NCI-H187 treated with DMSO at 0.1 percent for 48 hours (cell line): ENCODE measurements around the gene KRTAP5-6.

Experiments
- DNase-seq: peaks from one replicate; lab custom pipeline; 2025; lab: John Stamatoyannopoulos, UW

Gene KRTAP5-6

GRCh38 chr11:1733716-1734640 lies 37.0 kb downstream of the KRTAP5-6 start:
- no peak for DNase-seq

- DNase-seq, result no peak
Observed at GRCh38 chr11:1734641-1735081, 37.7 kb downstream of the KRTAP5-6 start.

GRCh38 chr11:1735271-1735670 lies 38.3 kb downstream of the KRTAP5-6 start:
- no peak for DNase-seq

- DNase-seq, result no peak
Observed at GRCh38 chr11:1736447-1736992, 39.5 kb downstream of the KRTAP5-6 start.

- DNase-seq, result no peak
Observed at GRCh38 chr11:1737080-1737757, 40.2 kb downstream of the KRTAP5-6 start.

- no peak for DNase-seq
Observed at GRCh38 chr11:1738380-1738779, 41.4 kb downstream of the KRTAP5-6 start.

- DNase-seq, result no peak
Observed at GRCh38 chr11:1739576-1739975, 42.6 kb downstream of the KRTAP5-6 start.

GRCh38 chr11:1740786-1741530 lies 44.0 kb downstream of the KRTAP5-6 start:
- no peak for DNase-seq

GRCh38 chr11:1741741-1742140 lies 44.7 kb downstream of the KRTAP5-6 start:
- DNase-seq, result no peak

- no peak for DNase-seq
Observed at GRCh38 chr11:1742371-1742770, 45.4 kb downstream of the KRTAP5-6 start.

GRCh38 chr11:1742869-1743584 lies 46.0 kb downstream of the KRTAP5-6 start:
- no peak for DNase-seq

- no peak for DNase-seq
Observed at GRCh38 chr11:1743585-1744136, 46.7 kb downstream of the KRTAP5-6 start.

GRCh38 chr11:1744137-1744886 lies 47.3 kb downstream of the KRTAP5-6 start:
- no peak for DNase-seq

- DNase-seq, result no peak
Observed at GRCh38 chr11:1744891-1745700, 48.1 kb downstream of the KRTAP5-6 start.

- no peak for DNase-seq
Observed at GRCh38 chr11:1745701-1746320, 48.8 kb downstream of the KRTAP5-6 start.

GRCh38 chr11:1746511-1746931 lies 49.5 kb downstream of the KRTAP5-6 start:
- DNase-seq, result no peak

GRCh38 chr11:1746956-1747752 lies 50.2 kb downstream of the KRTAP5-6 start:
- DNase-seq, result no peak
